Measurements from ENCODE around the gene LENG1. TPM values are rescaled to one million over a fixed set of nuclear protein-coding genes. Genes with fewer than 3 reads are reported as not detected.

LENG1 gene
- total and polyA plus RNA-seq, 9 of the 15 experiments (the other 6 are each of a cell fraction or from before 2014, with no cell fraction given), result 0.30 to 10.5 (median 4.7) TPM

DNA sequence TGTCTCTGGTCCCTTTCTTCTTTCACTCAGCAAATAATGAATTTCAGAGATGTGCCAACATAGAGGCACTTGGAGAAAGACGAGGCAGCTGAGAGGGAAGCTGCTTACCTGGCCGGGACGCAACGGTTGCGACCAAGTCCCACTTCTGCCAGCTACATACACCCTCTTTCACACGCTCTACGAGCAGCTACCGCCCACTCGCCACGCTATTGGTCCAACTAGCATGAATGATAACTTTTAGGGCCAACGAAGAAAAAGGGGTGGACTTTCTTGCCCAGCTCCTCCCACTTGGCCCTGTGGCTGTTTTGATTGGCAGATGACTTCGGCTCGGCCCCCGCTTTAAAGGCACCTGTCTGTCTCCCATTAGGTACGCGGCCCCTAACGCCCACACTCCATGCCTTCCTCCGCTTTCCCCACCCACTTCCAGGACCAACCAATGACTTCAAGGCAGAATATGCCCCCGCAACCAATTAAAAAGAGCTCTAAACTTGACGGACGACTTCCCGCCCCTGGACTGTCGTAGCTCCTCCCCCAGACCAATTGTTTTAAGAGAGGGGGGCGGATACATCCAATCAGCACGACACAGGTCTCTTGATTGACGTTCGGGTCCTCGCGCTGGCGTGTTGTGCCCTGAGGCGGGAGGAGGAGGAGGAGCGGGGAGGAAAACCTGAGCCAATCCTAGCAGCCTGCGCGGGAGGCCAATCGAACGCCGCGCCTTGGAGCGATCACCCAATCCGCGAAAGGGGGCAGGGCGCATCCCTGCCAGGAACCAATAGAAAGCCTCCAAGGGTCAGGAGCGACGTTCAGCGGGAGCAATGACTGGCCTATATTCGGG, 22.4 kb downstream of the LENG1 start (continued):
- TF ChIP-seq, protein P1, sequence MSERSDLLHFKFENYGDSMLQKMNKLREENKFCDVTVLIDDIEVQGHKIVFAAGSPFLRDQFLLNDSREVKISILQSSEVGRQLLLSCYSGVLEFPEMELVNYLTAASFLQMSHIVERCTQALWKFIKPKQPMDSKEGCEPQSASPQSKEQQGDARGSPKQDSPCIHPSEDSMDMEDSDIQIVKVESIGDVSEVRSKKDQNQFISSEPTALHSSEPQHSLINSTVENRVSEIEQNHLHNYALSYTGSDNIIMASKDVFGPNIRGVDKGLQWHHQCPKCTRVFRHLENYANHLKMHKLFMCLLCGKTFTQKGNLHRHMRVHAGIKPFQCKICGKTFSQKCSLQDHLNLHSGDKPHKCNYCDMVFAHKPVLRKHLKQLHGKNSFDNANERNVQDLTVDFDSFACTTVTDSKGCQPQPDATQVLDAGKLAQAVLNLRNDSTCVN (CRISPR knock-in tag; IDR thresholded peaks at IDR 0.05), result no peak
- TF ChIP-seq SNRNP70 (optimal IDR thresholded peaks at IDR 0.05; ENCODE audit: low read depth, low read length), result no peak
- no peak for TF ChIP-seq ZNF444 (CRISPR knock-in tag; IDR thresholded peaks at IDR 0.05)
- no peak for TF ChIP-seq CREBBP (IDR thresholded peaks at IDR 0.05; ENCODE audit: low read depth, low read length)
- TF ChIP-seq, protein P2, sequence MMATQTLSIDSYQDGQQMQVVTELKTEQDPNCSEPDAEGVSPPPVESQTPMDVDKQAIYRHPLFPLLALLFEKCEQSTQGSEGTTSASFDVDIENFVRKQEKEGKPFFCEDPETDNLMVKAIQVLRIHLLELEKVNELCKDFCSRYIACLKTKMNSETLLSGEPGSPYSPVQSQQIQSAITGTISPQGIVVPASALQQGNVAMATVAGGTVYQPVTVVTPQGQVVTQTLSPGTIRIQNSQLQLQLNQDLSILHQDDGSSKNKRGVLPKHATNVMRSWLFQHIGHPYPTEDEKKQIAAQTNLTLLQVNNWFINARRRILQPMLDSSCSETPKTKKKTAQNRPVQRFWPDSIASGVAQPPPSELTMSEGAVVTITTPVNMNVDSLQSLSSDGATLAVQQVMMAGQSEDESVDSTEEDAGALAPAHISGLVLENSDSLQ (IDR thresholded peaks at IDR 0.05), result peak; percentile 99
- TF ChIP-seq HDAC1 (IDR thresholded peaks at IDR 0.05), result 0 out of 4 replicates have a peak, but pooled peaks of 1 of the 2 experiments have one; percentile 62
- TF ChIP-seq FOXA1 (IDR thresholded peaks at IDR 0.05; ENCODE audit: borderline replicate concordance), result no peak
- no peak for TF ChIP-seq MEF2A (IDR thresholded peaks at IDR 0.05; ENCODE audit: control insufficient read depth, low read depth, low read length)
- TF ChIP-seq NFYB (IDR thresholded peaks at IDR 0.05; ENCODE audit: extremely low read depth, insufficient read length), result peak; percentile 98
- no peak for TF ChIP-seq ARID1B (IDR thresholded peaks at IDR 0.05)
- peak in 1 of 2 experiments; percentile 13; a peak in 1 of 4 replicates for TF ChIP-seq SRF (CRISPR knock-in tag; IDR thresholded peaks at IDR 0.05)
- no peak for TF ChIP-seq SMARCE1 (IDR thresholded peaks at IDR 0.05)
- TF ChIP-seq CHD2 (IDR thresholded peaks at IDR 0.05; ENCODE audit: low read depth, low read length), result peak; percentile 93
- TF ChIP-seq ZNF3 (CRISPR knock-in tag; IDR thresholded peaks at IDR 0.05), result no peak
- TF ChIP-seq, protein P3, sequence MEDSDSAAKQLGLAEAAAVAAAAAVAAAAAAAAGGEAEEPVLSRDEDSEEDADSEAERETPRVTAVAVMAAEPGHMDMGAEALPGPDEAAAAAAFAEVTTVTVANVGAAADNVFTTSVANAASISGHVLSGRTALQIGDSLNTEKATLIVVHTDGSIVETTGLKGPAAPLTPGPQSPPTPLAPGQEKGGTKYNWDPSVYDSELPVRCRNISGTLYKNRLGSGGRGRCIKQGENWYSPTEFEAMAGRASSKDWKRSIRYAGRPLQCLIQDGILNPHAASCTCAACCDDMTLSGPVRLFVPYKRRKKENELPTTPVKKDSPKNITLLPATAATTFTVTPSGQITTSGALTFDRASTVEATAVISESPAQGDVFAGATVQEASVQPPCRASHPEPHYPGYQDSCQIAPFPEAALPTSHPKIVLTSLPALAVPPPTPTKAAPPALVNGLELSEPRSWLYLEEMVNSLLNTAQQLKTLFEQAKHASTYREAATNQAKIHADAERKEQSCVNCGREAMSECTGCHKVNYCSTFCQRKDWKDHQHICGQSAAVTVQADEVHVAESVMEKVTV (CRISPR knock-in tag; IDR thresholded peaks at IDR 0.05), result no peak
- TF ChIP-seq THRAP3 (IDR thresholded peaks at IDR 0.05; ENCODE audit: borderline replicate concordance), result no peak
- no peak for TF ChIP-seq ESRRB (CRISPR knock-in tag; IDR thresholded peaks at IDR 0.05; ENCODE audit: borderline replicate concordance)
- TF ChIP-seq, protein P4, sequence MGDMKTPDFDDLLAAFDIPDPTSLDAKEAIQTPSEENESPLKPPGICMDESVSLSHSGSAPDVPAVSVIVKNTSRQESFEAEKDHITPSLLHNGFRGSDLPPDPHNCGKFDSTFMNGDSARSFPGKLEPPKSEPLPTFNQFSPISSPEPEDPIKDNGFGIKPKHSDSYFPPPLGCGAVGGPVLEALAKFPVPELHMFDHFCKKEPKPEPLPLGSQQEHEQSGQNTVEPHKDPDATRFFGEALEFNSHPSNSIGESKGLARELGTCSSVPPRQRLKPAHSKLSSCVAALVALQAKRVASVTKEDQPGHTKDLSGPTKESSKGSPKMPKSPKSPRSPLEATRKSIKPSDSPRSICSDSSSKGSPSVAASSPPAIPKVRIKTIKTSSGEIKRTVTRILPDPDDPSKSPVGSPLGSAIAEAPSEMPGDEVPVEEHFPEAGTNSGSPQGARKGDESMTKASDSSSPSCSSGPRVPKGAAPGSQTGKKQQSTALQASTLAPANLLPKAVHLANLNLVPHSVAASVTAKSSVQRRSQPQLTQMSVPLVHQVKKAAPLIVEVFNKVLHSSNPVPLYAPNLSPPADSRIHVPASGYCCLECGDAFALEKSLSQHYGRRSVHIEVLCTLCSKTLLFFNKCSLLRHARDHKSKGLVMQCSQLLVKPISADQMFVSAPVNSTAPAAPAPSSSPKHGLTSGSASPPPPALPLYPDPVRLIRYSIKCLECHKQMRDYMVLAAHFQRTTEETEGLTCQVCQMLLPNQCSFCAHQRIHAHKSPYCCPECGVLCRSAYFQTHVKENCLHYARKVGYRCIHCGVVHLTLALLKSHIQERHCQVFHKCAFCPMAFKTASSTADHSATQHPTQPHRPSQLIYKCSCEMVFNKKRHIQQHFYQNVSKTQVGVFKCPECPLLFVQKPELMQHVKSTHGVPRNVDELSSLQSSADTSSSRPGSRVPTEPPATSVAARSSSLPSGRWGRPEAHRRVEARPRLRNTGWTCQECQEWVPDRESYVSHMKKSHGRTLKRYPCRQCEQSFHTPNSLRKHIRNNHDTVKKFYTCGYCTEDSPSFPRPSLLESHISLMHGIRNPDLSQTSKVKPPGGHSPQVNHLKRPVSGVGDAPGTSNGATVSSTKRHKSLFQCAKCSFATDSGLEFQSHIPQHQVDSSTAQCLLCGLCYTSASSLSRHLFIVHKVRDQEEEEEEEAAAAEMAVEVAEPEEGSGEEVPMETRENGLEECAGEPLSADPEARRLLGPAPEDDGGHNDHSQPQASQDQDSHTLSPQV (IDR thresholded peaks at IDR 0.05), result no peak

Data from K562 (cell line).